ENCODE results near the gene ATP6V1B1.

ATP6V1B1 gene

GRCh38 chr2:70962885-70963878 is 27.5 kb downstream of the ATP6V1B1 start:
- Histone ChIP-seq H3K27ac (ENCODE audit: insufficient read depth in 1 of 2, low read depth in 1 of 2, low read length in 2 of 2, poor library complexity in 1 of 2, severe bottlenecking in 2 of 2) (no peak overlapping the region), H3K4me3 (ENCODE audit: control insufficient read depth in 1 of 7, extremely low read depth in 1 of 7, insufficient read depth in 4 of 7, low read depth in 2 of 7, low read length in 6 of 7) (no peak overlapping the region), H3K9me3 (ENCODE audit: control extremely low read depth in 1 of 5, control insufficient read depth in 4 of 5, insufficient read depth in 2 of 5, low read depth in 1 of 5, low read length in 4 of 5) (no peaks in the 10 kb centered on the region), H3K4me1 (ENCODE audit: control extremely low read depth in 1 of 4, control insufficient read depth in 4 of 4, insufficient read depth in 4 of 4, low read length in 3 of 4) (peaks cover 0 to 16% (median 13%) of the 10 kb centered on the region in 4 experiments), H3K27me3 (replicated peaks in 2 of 5; ENCODE audit: control insufficient read depth in 4 of 5, insufficient read depth in 5 of 5, low read length in 4 of 5) (peaks cover 3 to 45% (median 15%) of the 10 kb centered on the region in 5 experiments), H3K36me3 (ENCODE audit: control insufficient read depth in 4 of 4, insufficient read depth in 4 of 4, low read length in 3 of 4) (no peaks in the 10 kb centered on the region)
- CTCF ChIA-PET = interaction anchor here (0.6 to 8.6 kb wide), 7 partner anchors 11 to 45 kb away, joined by 3 to 181 read pairs (median 12); partner anchors contain the start of gene ANKRD53
- 80% methylated on average over 14 of the region's 18 CpGs for WGBS (ENCODE audit: insufficient coverage)
- no peak for DNase-seq
- POLR2A ChIA-PET = no interaction called here

- Histone ChIP-seq H3K27ac (ENCODE audit: insufficient read depth in 1 of 2, low read depth in 1 of 2, low read length in 2 of 2, poor library complexity in 1 of 2, severe bottlenecking in 2 of 2) (no peak overlapping the region), H3K4me3 (ENCODE audit: control insufficient read depth in 1 of 7, extremely low read depth in 1 of 7, insufficient read depth in 4 of 7, low read depth in 2 of 7, low read length in 6 of 7) (no peak overlapping the region), H3K9me3 (ENCODE audit: control extremely low read depth in 1 of 5, control insufficient read depth in 4 of 5, insufficient read depth in 2 of 5, low read depth in 1 of 5, low read length in 4 of 5) (no peaks in the 10 kb centered on the region), H3K27me3 (replicated peaks in 2 of 5; ENCODE audit: control insufficient read depth in 4 of 5, insufficient read depth in 5 of 5, low read length in 4 of 5) (peaks cover 3 to 45% (median 15%) of the 10 kb centered on the region in 5 experiments), H3K36me3 (ENCODE audit: control insufficient read depth in 4 of 4, insufficient read depth in 4 of 4, low read length in 3 of 4) (no peaks in the 10 kb centered on the region), H3K4me1 (ENCODE audit: control extremely low read depth in 1 of 4, control insufficient read depth in 4 of 4, insufficient read depth in 4 of 4, low read length in 3 of 4) (peaks cover 0 to 9% (median 8%) of the 10 kb centered on the region in 4 experiments)
- no CpG with 5 or more reads among the region's 4 CpGs for WGBS (ENCODE audit: insufficient coverage)
- POLR2A ChIA-PET = interaction anchor here (0.7 kb wide), 1 partner anchor 49 kb away, joined by 3 read pairs; no protein-coding TSS in a partner anchor
- no peak for DNase-seq
- CTCF ChIA-PET = interaction anchor here (0.6 to 8.6 kb wide), 8 partner anchors 12 to 94 kb away, joined by 3 to 181 read pairs (median 8); partner anchors contain the start of gene ANKRD53
These were observed 28.4 kb downstream of the ATP6V1B1 start for GRCh38 chr2:70964133-70964532.

GRCh38 chr2:70964596-70965386 is 29.1 kb downstream of the ATP6V1B1 start:
- Histone ChIP-seq H3K4me1 (ENCODE audit: control extremely low read depth in 1 of 4, control insufficient read depth in 4 of 4, insufficient read depth in 4 of 4, low read length in 3 of 4) (peaks cover 0 to 9% (median 8%) of the 10 kb centered on the region in 4 experiments), H3K36me3 (ENCODE audit: control insufficient read depth in 4 of 4, insufficient read depth in 4 of 4, low read length in 3 of 4) (no peaks in the 10 kb centered on the region), H3K27me3 (replicated peaks in 2 of 5; ENCODE audit: control insufficient read depth in 4 of 5, insufficient read depth in 5 of 5, low read length in 4 of 5) (peaks cover 3 to 45% (median 17%) of the 10 kb centered on the region in 5 experiments), H3K27ac (ENCODE audit: insufficient read depth in 1 of 2, low read depth in 1 of 2, low read length in 2 of 2, poor library complexity in 1 of 2, severe bottlenecking in 2 of 2) (no peak overlapping the region), H3K4me3 (ENCODE audit: control insufficient read depth in 1 of 7, extremely low read depth in 1 of 7, insufficient read depth in 4 of 7, low read depth in 2 of 7, low read length in 6 of 7) (peak overlapping the region; percentile 32 to 77 (median 60)), H3K9me3 (ENCODE audit: control extremely low read depth in 1 of 5, control insufficient read depth in 4 of 5, insufficient read depth in 2 of 5, low read depth in 1 of 5, low read length in 4 of 5) (no peaks in the 10 kb centered on the region)
- DNase-seq = peak; percentile 77 to 83 (median 82)
- ChIA-PET CTCF (interaction anchor here (0.6 to 8.6 kb wide), 8 partner anchors 12 to 190 kb away, joined by 3 to 181 read pairs (median 8); partner anchors contain the start of gene ANKRD53), POLR2A (interaction anchor here (0.7 kb wide), 1 partner anchor 50 kb away, joined by 3 read pairs; no protein-coding TSS in a partner anchor)
- 3% methylated on average over 48 of the region's 59 CpGs for WGBS (ENCODE audit: insufficient coverage)

- Histone ChIP-seq H3K27ac (ENCODE audit: insufficient read depth in 1 of 2, low read depth in 1 of 2, low read length in 2 of 2, poor library complexity in 1 of 2, severe bottlenecking in 2 of 2) (no peak overlapping the region), H3K9me3 (ENCODE audit: control extremely low read depth in 1 of 5, control insufficient read depth in 4 of 5, insufficient read depth in 2 of 5, low read depth in 1 of 5, low read length in 4 of 5) (no peaks in the 10 kb centered on the region), H3K4me1 (ENCODE audit: control extremely low read depth in 1 of 4, control insufficient read depth in 4 of 4, insufficient read depth in 4 of 4, low read length in 3 of 4) (peaks cover 0 to 9% (median 8%) of the 10 kb centered on the region in 4 experiments), H3K27me3 (replicated peaks in 2 of 5; ENCODE audit: control insufficient read depth in 4 of 5, insufficient read depth in 5 of 5, low read length in 4 of 5) (peaks cover 3 to 45% (median 17%) of the 10 kb centered on the region in 5 experiments), H3K36me3 (ENCODE audit: control insufficient read depth in 4 of 4, insufficient read depth in 4 of 4, low read length in 3 of 4) (no peaks in the 10 kb centered on the region), H3K4me3 (ENCODE audit: control insufficient read depth in 1 of 7, extremely low read depth in 1 of 7, insufficient read depth in 4 of 7, low read depth in 2 of 7, low read length in 6 of 7) (peak overlapping the region in 5 of 7 experiments; percentile 50 to 77 (median 63))
- DNase-seq = no peak
- POLR2A ChIA-PET = no interaction called here
- 79% methylated on average over 12 of the region's 14 CpGs for WGBS (ENCODE audit: insufficient coverage)
- CTCF ChIA-PET = interaction anchor here (0.6 to 8.6 kb wide), 6 partner anchors 13 to 191 kb away, joined by 3 to 181 read pairs (median 26); partner anchors contain the start of gene ANKRD53
These were observed 29.8 kb downstream of the ATP6V1B1 start for GRCh38 chr2:70965506-70965905.

GRCh38 chr2:70966681-70967080 is 31.0 kb downstream of the ATP6V1B1 start:
- 93% methylated on average over 3 of the region's 4 CpGs for WGBS (ENCODE audit: insufficient coverage)
- ChIA-PET POLR2A (no interaction called here), CTCF (interaction anchor here (1.1 to 8.6 kb wide), 5 partner anchors 13 to 42 kb away, joined by 3 to 181 read pairs (median 4); partner anchors contain the start of gene ANKRD53)
- peaks cover 0 to 9% (median 8%) of the 10 kb centered on the region in 4 experiments for H3K4me1 ChIP-seq (ENCODE audit: control extremely low read depth in 1 of 4, control insufficient read depth in 4 of 4, insufficient read depth in 4 of 4, low read length in 3 of 4)
- H3K27me3 ChIP-seq (replicated peaks in 2 of 5; ENCODE audit: control insufficient read depth in 4 of 5, insufficient read depth in 5 of 5, low read length in 4 of 5) = peaks cover 3 to 45% (median 19%) of the 10 kb centered on the region in 5 experiments
- DNase-seq = no peak
- no peaks in the 10 kb centered on the region for H3K36me3 ChIP-seq (ENCODE audit: control insufficient read depth in 4 of 4, insufficient read depth in 4 of 4, low read length in 3 of 4)
- no peak overlapping the region for H3K27ac ChIP-seq (ENCODE audit: insufficient read depth in 1 of 2, low read depth in 1 of 2, low read length in 2 of 2, poor library complexity in 1 of 2, severe bottlenecking in 2 of 2)
- no peak overlapping the region for H3K4me3 ChIP-seq (ENCODE audit: control insufficient read depth in 1 of 7, extremely low read depth in 1 of 7, insufficient read depth in 4 of 7, low read depth in 2 of 7, low read length in 6 of 7)
- no peaks in the 10 kb centered on the region for H3K9me3 ChIP-seq (ENCODE audit: control extremely low read depth in 1 of 5, control insufficient read depth in 4 of 5, insufficient read depth in 2 of 5, low read depth in 1 of 5, low read length in 4 of 5)

- Histone ChIP-seq H3K27me3 (replicated peaks in 2 of 5; ENCODE audit: control insufficient read depth in 4 of 5, insufficient read depth in 5 of 5, low read length in 4 of 5) (peaks cover 3 to 43% (median 21%) of the 10 kb centered on the region in 5 experiments), H3K36me3 (ENCODE audit: control insufficient read depth in 4 of 4, insufficient read depth in 4 of 4, low read length in 3 of 4) (no peaks in the 10 kb centered on the region), H3K4me3 (ENCODE audit: control insufficient read depth in 1 of 7, extremely low read depth in 1 of 7, insufficient read depth in 4 of 7, low read depth in 2 of 7, low read length in 6 of 7) (no peak overlapping the region), H3K27ac (ENCODE audit: insufficient read depth in 1 of 2, low read depth in 1 of 2, low read length in 2 of 2, poor library complexity in 1 of 2, severe bottlenecking in 2 of 2) (no peak overlapping the region), H3K4me1 (ENCODE audit: control extremely low read depth in 1 of 4, control insufficient read depth in 4 of 4, insufficient read depth in 4 of 4, low read length in 3 of 4) (peaks cover 0 to 9% (median 8%) of the 10 kb centered on the region in 4 experiments), H3K9me3 (ENCODE audit: control extremely low read depth in 1 of 5, control insufficient read depth in 4 of 5, insufficient read depth in 2 of 5, low read depth in 1 of 5, low read length in 4 of 5) (no peaks in the 10 kb centered on the region)
- ChIA-PET CTCF (interaction anchor here (1.1 to 8.6 kb wide), 5 partner anchors 12 to 42 kb away, joined by 3 to 181 read pairs (median 4); partner anchors contain the start of gene ANKRD53), POLR2A (no interaction called here)
- no CpG with 5 or more reads among the region's 4 CpGs for WGBS (ENCODE audit: insufficient coverage)
- no peak for DNase-seq
These were observed 31.5 kb downstream of the ATP6V1B1 start for GRCh38 chr2:70967189-70967588.
